Measurements from ENCODE around the gene WDR26.
"Not testable (repeated sequence)": the region's sequence is repeated elsewhere in the genome, so short reads cannot be mapped to it uniquely, and the experiment has no call there.

The WDR26 gene

GRCh38 chr1:224393294-224393693 is 41.3 kb downstream of the WDR26 start:
- DNase-seq (ENCODE audit: low spot score): no peak

- DNase-seq (ENCODE audit: low spot score): no peak
Observed at GRCh38 chr1:224392411-224393249, 42.0 kb downstream of the WDR26 start.

- DNase-seq (ENCODE audit: low spot score): no peak
Observed at GRCh38 chr1:224390517-224390916, 44.1 kb downstream of the WDR26 start.

GRCh38 chr1:224387943-224388342 is 46.7 kb downstream of the WDR26 start:
- DNase-seq (ENCODE audit: low spot score): no peak

- no peak for DNase-seq (ENCODE audit: low spot score)
Observed at GRCh38 chr1:224387302-224387912, 47.2 kb downstream of the WDR26 start.

- no peak for DNase-seq (ENCODE audit: low spot score)
Observed at GRCh38 chr1:224383218-224383617, 51.4 kb downstream of the WDR26 start.

GRCh38 chr1:224381880-224382548 is 52.6 kb downstream of the WDR26 start:
- no peak for DNase-seq (ENCODE audit: low spot score)

GRCh38 chr1:224380003-224380402 is 54.6 kb downstream of the WDR26 start:
- no peak for DNase-seq (ENCODE audit: low spot score)

GRCh38 chr1:224378855-224379631 is 55.6 kb downstream of the WDR26 start:
- no peak for DNase-seq (ENCODE audit: low spot score)

- peak; percentile 37 for DNase-seq (ENCODE audit: low spot score)
Observed at GRCh38 chr1:224377676-224378006, 57.0 kb downstream of the WDR26 start.

GRCh38 chr1:224375059-224375458 is 59.5 kb downstream of the WDR26 start:
- no peak for DNase-seq (ENCODE audit: low spot score)

GRCh38 chr1:224373008-224373590 is 61.5 kb downstream of the WDR26 start:
- no peak for DNase-seq (ENCODE audit: low spot score)

- DNase-seq (ENCODE audit: low spot score): no peak
Observed at GRCh38 chr1:224368409-224368808, 66.2 kb downstream of the WDR26 start.

- no peak for DNase-seq (ENCODE audit: low spot score)
Observed at GRCh38 chr1:224359207-224359606, 75.4 kb downstream of the WDR26 start.

- DNase-seq (ENCODE audit: low spot score): no peak
Observed at GRCh38 chr1:224358237-224358636, 76.4 kb downstream of the WDR26 start.

GRCh38 chr1:224357626-224358124 is 76.9 kb downstream of the WDR26 start:
- DNase-seq (ENCODE audit: low spot score): peak; percentile 50

GRCh38 chr1:224356685-224357625 is 77.6 kb downstream of the WDR26 start, which contains the start of gene CNIH4:
CNIH4 (plus strand) TSS chr1:224356879; CDS start chr1:224356925, 46 bp downstream.
- peak; percentile 94 for DNase-seq (ENCODE audit: low spot score)

- no peak for DNase-seq (ENCODE audit: low spot score)
Observed at GRCh38 chr1:224353975-224354925, 80.3 kb downstream of the WDR26 start.

- DNase-seq (ENCODE audit: low spot score): not testable (repeated sequence)
Observed at GRCh38 chr1:224352436-224353085, 82.0 kb downstream of the WDR26 start.
